Measurements from ENCODE around the gene SAMD3.

GRCh38 chr6:130229645-130230044 lies 6.9 kb upstream of the SAMD3 start:
- TF ChIP-seq RAD51 (IDR thresholded peaks at IDR 0.05; ENCODE audit: borderline replicate concordance) (no peak), THYN1 (CRISPR knock-in tag; IDR thresholded peaks at IDR 0.05; ENCODE audit: borderline replicate concordance, low read depth) (no peak), ZNF570 (CRISPR knock-in tag; IDR thresholded peaks at IDR 0.05; ENCODE audit: borderline replicate concordance) (no peak), SAP130 (CRISPR knock-in tag; IDR thresholded peaks at IDR 0.05; ENCODE audit: low read depth) (no peak), MIXL1 (CRISPR knock-in tag; IDR thresholded peaks at IDR 0.05) (no peak), LRRFIP1 (CRISPR knock-in tag; conservative IDR thresholded peaks at IDR 0.05) (no peak), ZBTB43 (CRISPR knock-in tag; conservative IDR thresholded peaks at IDR 0.05) (no peak), ZNF407 (CRISPR knock-in tag; IDR thresholded peaks at IDR 0.05; ENCODE audit: not compliant biosample characterization) (no peak), EZH2 (conservative IDR thresholded peaks at IDR 0.05; ENCODE audit: low read depth, low read length) (no peak), HES4 (CRISPR knock-in tag; IDR thresholded peaks at IDR 0.05; ENCODE audit: borderline replicate concordance) (no peak)
- TF ChIP-seq, protein P1, sequence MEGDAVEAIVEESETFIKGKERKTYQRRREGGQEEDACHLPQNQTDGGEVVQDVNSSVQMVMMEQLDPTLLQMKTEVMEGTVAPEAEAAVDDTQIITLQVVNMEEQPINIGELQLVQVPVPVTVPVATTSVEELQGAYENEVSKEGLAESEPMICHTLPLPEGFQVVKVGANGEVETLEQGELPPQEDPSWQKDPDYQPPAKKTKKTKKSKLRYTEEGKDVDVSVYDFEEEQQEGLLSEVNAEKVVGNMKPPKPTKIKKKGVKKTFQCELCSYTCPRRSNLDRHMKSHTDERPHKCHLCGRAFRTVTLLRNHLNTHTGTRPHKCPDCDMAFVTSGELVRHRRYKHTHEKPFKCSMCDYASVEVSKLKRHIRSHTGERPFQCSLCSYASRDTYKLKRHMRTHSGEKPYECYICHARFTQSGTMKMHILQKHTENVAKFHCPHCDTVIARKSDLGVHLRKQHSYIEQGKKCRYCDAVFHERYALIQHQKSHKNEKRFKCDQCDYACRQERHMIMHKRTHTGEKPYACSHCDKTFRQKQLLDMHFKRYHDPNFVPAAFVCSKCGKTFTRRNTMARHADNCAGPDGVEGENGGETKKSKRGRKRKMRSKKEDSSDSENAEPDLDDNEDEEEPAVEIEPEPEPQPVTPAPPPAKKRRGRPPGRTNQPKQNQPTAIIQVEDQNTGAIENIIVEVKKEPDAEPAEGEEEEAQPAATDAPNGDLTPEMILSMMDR (CRISPR knock-in tag; IDR thresholded peaks at IDR 0.05) = no peak
- TF ChIP-seq, protein P2, sequence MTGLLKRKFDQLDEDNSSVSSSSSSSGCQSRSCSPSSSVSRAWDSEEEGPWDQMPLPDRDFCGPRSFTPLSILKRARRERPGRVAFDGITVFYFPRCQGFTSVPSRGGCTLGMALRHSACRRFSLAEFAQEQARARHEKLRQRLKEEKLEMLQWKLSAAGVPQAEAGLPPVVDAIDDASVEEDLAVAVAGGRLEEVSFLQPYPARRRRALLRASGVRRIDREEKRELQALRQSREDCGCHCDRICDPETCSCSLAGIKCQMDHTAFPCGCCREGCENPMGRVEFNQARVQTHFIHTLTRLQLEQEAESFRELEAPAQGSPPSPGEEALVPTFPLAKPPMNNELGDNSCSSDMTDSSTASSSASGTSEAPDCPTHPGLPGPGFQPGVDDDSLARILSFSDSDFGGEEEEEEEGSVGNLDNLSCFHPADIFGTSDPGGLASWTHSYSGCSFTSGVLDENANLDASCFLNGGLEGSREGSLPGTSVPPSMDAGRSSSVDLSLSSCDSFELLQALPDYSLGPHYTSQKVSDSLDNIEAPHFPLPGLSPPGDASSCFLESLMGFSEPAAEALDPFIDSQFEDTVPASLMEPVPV (CRISPR knock-in tag; IDR thresholded peaks at IDR 0.05) = no peak
